ENCODE measurements around the gene IRF2BPL. TPM values are rescaled to one million over a fixed set of nuclear protein-coding genes. Genes with fewer than 3 reads are reported as not detected.

The IRF2BPL gene
- total and polyA plus RNA-seq, 9 of the 15 experiments (the other 6 are each of a cell fraction or from before 2014, with no cell fraction given), result 0.52 to 21.6 (median 2.5) TPM

GRCh38 chr14:77040741-77041653 is 12.5 kb upstream of the IRF2BPL start:
- no peaks in the 10 kb centered on the region for H3K27me3 ChIP-seq (ENCODE audit: control insufficient read depth in 2 of 2, insufficient read depth in 2 of 2, low read length in 2 of 2)
- H3K9ac ChIP-seq (ENCODE audit: insufficient read depth in 1 of 2, low read depth in 2 of 2, low read length in 2 of 2), result peak overlapping the region; percentile 61 to 73; a peak in 3 of 4 replicates
- no peak overlapping the region; the same call in 1 of the 2 replicates for H3K4me3 ChIP-seq
- 23% methylated on average over 23 of the region's 23 CpGs for WGBS (ENCODE audit: insufficient coverage, low coverage, missing lambda C conversion rate)
- no peaks in the 10 kb centered on the region for H3K79me2 ChIP-seq (ENCODE audit: control insufficient read depth, insufficient read depth, low read length)
- ChIA-PET CTCF (ENCODE audit: low intra/inter-chr PET ratio) (no interaction called here), POLR2A (interaction anchor here (0.7 to 3.0 kb wide), 5 partner anchors 11 to 1782 kb away, joined by 3 to 19 read pairs (median 5); partner anchors contain the start of gene IRF2BPL)
- H3K27ac ChIP-seq (ENCODE audit: extremely low read depth, low read depth, low read length), result peak overlapping the region; percentile 92
- H3K36me3 ChIP-seq (ENCODE audit: control insufficient read depth, insufficient read depth, low read length), result no peaks in the 10 kb centered on the region
- FAIRE-seq (peak; percentile 26), DNase-seq (ENCODE audit: extremely low read depth in 1 of 4, low spot score in 3 of 4) (no peak), ATAC-seq (no peak)
- TSS peak; percentile 35 for BruUV-seq (replicated peaks)
- no peaks in the 10 kb centered on the region for H3K9me1 ChIP-seq (ENCODE audit: control insufficient read depth, insufficient read depth, low read length)
- peak overlapping the region; percentile 83 for H2AFZ ChIP-seq (ENCODE audit: low read depth, low read length)
- in situ Hi-C loops (cut with MboI), result no loop called here
- no peaks in the 10 kb centered on the region for H4K20me1 ChIP-seq (replicated peaks; ENCODE audit: control insufficient read depth, insufficient read depth, low read length)
- H3K9me3 ChIP-seq (replicated peaks; ENCODE audit: control insufficient read depth, insufficient read depth, low read depth, low read length), result no peaks in the 10 kb centered on the region
- peaks cover 62 to 80% of the 10 kb centered on the region in 2 experiments for H3K4me1 ChIP-seq (replicated peaks in 1 of 2; ENCODE audit: control insufficient read depth in 2 of 2, insufficient read depth in 2 of 2, low read length in 2 of 2)
- H3K4me2 ChIP-seq (ENCODE audit: insufficient read depth, low read length), result peak overlapping the region; percentile 78
- intact Hi-C loops (cut with micrococcal nuclease), result loop anchor here (1.0 to 5.0 kb wide), 2 partner anchors 13 to 79 kb away; partner anchors contain the start of gene IRF2BPL
- TF ChIP-seq ZNF766 (CRISPR knock-in tag; conservative IDR thresholded peaks at IDR 0.05) (peak; percentile 6), ZNF311 (CRISPR knock-in tag; IDR thresholded peaks at IDR 0.05) (peak; percentile 62; the same call in 1 of the 2 replicates), ZFP30 (CRISPR knock-in tag; IDR thresholded peaks at IDR 0.05; ENCODE audit: borderline replicate concordance) (no peak), ELF1 (tag; IDR thresholded peaks at IDR 0.05) (0 out of 2 replicates have a peak, but pooled peaks have one; percentile 0), ZKSCAN8 (CRISPR knock-in tag; IDR thresholded peaks at IDR 0.05) (peak; percentile 71; the same call in 1 of the 2 replicates), ARID2 (IDR thresholded peaks at IDR 0.05) (no peak), ZNF592 (IDR thresholded peaks at IDR 0.05) (peak; percentile 74), HDAC3 (IDR thresholded peaks at IDR 0.05; ENCODE audit: borderline replicate concordance, partially characterized antibody) (peak; percentile 7), ARNT (IDR thresholded peaks at IDR 0.05) (0 out of 4 replicates have a peak, but pooled peaks of 1 of the 2 experiments have one; percentile 13), L3MBTL2 (IDR thresholded peaks at IDR 0.05) (0 out of 2 replicates have a peak, but pooled peaks have one; percentile 5), MAFF (IDR thresholded peaks at IDR 0.05; ENCODE audit: low read length) (no peak), ZNF354B (CRISPR knock-in tag; IDR thresholded peaks at IDR 0.05) (no peak), ZNF239 (CRISPR knock-in tag; IDR thresholded peaks at IDR 0.05) (peak; percentile 5; the same call in 1 of the 2 replicates), ZNF583 (CRISPR knock-in tag; IDR thresholded peaks at IDR 0.05) (0 out of 2 replicates have a peak, but pooled peaks have one; percentile 38), POLR3G (IDR thresholded peaks at IDR 0.05; ENCODE audit: extremely low read depth, insufficient read length, insufficient replicate concordance) (no peak), MTA1 (IDR thresholded peaks at IDR 0.05; ENCODE audit: borderline replicate concordance) (no peak), FOXJ2 (tag; IDR thresholded peaks at IDR 0.05) (peak; percentile 61; the same call in 1 of the 2 replicates)
- TF ChIP-seq, protein P1, sequence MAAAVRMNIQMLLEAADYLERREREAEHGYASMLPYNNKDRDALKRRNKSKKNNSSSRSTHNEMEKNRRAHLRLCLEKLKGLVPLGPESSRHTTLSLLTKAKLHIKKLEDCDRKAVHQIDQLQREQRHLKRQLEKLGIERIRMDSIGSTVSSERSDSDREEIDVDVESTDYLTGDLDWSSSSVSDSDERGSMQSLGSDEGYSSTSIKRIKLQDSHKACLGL (CRISPR knock-in tag; IDR thresholded peaks at IDR 0.05; ENCODE audit: borderline replicate concordance, poor library complexity, severe bottlenecking), result peak; percentile 27

Data from K562 (cell line).